Measurements from ENCODE around the gene TIMP3.
A peak's percentile ranks its signal among the peaks of the same experiment; 100 is the strongest.

The TIMP3 gene

DNA sequence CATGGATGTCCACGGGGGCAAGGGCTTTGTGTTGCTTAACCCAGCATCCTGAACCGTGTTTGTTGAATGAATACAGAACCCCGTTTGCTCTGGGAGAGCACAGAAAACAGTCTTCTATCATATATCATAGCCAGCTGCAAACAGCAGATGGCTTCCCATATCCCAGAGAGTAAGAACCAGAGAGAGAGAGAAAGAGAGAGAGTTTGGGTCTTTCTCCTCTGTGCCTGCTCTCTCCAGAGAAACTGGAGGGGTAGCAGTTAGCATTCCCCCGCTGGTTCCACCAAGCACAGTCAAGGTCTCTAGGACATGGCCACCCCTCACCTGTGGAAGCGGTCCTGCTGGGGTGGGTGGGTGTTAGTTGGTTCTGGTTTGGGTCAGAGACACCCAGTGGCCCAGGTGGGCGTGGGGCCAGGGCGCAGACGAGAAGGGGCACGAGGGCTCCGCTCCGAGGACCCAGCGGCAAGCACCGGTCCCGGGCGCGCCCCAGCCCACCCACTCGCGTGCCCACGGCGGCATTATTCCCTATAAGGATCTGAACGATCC, 440 bp upstream of the TIMP3 start:
- no peaks in the 10 kb centered on the region for H3K27me3 ChIP-seq (ENCODE audit: low read depth, low read length)
- H3K4me1 ChIP-seq (ENCODE audit: control insufficient read depth in 1 of 2, insufficient read depth in 2 of 2, low read length in 2 of 2), result peaks cover 0 to 23% of the 10 kb centered on the region in 2 donors
- H3K4me3 ChIP-seq (ENCODE audit: low read depth in 1 of 2, low read length in 2 of 2), result peak overlapping the region; percentile 37 to 93
- peak overlapping the region; percentile 91 for H3K27ac ChIP-seq (ENCODE audit: low read length)
- H3K36me3 ChIP-seq (ENCODE audit: control insufficient read depth in 1 of 2, insufficient read depth in 2 of 2, low read length in 2 of 2), result no peaks in the 10 kb centered on the region
- H3K9me3 ChIP-seq (ENCODE audit: control insufficient read depth in 1 of 2, low read length in 2 of 2), result no peaks in the 10 kb centered on the region

GRCh38 chr22:32802237-32802765, 796 bp downstream of the TIMP3 start:
- peak overlapping the region; percentile 70 to 93 for H3K4me3 ChIP-seq (ENCODE audit: low read depth in 1 of 2, low read length in 2 of 2)

DNA sequence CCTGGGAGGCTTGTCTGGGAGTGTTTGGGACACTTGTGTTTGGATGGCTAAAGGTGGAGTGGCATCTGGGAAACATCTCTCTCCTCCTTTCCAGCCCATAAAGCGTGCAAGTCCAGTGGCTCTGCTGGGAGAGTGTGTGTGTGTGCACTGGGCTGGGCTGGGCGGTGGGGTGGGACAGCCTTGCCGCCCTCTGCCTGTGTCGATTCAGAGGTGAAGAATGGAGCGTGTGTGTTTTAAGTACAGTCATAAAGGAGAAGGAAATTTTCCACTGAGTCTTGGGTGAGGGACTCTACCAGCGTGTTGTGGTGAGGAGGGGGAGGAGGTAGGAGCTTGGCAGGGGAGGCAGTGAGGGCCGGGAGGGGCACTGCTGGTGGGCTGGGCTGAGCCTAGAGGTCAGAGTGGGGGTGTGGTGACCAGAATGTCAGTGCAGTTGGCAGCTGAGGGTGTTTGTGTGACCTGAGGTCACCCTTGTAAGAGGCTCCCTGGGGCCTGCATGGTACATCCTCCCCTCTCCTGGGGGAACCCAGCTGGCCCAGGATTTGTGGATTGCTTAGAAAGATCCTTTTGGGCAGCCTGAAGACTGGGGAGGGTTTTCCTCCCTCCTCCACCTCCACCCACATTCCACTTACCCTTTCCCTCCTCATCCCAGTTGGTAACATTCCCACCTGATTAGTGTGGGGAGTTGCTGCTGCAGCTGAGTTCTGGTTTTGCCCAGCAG, 1.7 kb downstream of the TIMP3 start:
- peaks cover 0 to 3% of the 10 kb centered on the region in 2 donors for H3K36me3 ChIP-seq (ENCODE audit: control insufficient read depth in 1 of 2, insufficient read depth in 2 of 2, low read length in 2 of 2)
- H3K27me3 ChIP-seq (ENCODE audit: low read depth, low read length), result no peaks in the 10 kb centered on the region
- peaks cover 3 to 37% of the 10 kb centered on the region in 2 donors for H3K4me1 ChIP-seq (ENCODE audit: control insufficient read depth in 1 of 2, insufficient read depth in 2 of 2, low read length in 2 of 2)
- peak overlapping the region; percentile 41 for H3K27ac ChIP-seq (ENCODE audit: low read length)
- no peaks in the 10 kb centered on the region for H3K9me3 ChIP-seq (ENCODE audit: control insufficient read depth in 1 of 2, low read length in 2 of 2)
- peak overlapping the region; percentile 70 to 93 for H3K4me3 ChIP-seq (ENCODE audit: low read depth in 1 of 2, low read length in 2 of 2)

More at GRCh38 chr22:32802237-32802765, 796 bp downstream of the TIMP3 start:
- peaks cover 3 to 32% of the 10 kb centered on the region in 2 donors for H3K4me1 ChIP-seq (ENCODE audit: control insufficient read depth in 1 of 2, insufficient read depth in 2 of 2, low read length in 2 of 2)
- H3K27ac ChIP-seq (ENCODE audit: low read length), result peak overlapping the region; percentile 41
- no peaks in the 10 kb centered on the region for H3K36me3 ChIP-seq (ENCODE audit: control insufficient read depth in 1 of 2, insufficient read depth in 2 of 2, low read length in 2 of 2)
- no peaks in the 10 kb centered on the region for H3K9me3 ChIP-seq (ENCODE audit: control insufficient read depth in 1 of 2, low read length in 2 of 2)
- H3K27me3 ChIP-seq (ENCODE audit: low read depth, low read length), result no peaks in the 10 kb centered on the region

DNA sequence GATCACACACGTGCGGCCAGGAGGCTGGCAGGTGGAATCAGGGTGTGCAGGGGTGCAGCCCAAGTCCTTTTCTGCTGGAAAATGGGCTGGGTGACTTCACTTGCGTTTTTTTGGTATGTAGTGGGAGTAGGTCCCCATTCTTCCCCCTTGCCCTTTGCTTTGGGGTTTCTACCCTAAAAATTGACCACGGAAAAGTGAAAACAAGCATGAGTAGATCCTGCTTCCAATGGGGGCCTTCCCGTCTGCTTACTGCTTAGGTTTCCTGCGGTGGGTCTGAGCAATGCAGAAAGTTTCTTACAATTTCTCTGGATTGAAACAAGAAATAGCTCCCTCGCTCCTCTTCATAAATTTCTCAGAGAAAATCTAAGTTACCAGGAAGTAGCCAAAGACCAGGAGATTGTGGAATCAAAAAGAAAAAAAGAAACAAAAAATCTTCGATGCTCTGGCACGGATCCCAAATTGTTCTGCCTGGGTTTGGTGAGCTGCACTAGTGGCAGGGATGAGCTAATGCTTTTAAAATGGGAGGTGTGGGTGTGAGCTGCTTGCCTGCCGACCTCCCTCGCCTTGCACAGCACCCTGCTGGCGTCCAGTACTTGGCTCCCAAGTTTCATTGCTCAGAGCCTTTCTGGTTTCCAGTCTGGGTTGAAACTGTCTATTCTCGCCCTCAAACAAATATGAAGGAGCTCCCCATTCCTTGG, 2.4 kb downstream of the TIMP3 start:
- Histone ChIP-seq H3K4me1 (ENCODE audit: control insufficient read depth in 1 of 2, insufficient read depth in 2 of 2, low read length in 2 of 2) (peaks cover 3 to 45% of the 10 kb centered on the region in 2 donors), H3K4me3 (ENCODE audit: low read depth in 1 of 2, low read length in 2 of 2) (peak overlapping the region; percentile 70 to 93), H3K27ac (ENCODE audit: low read length) (peak overlapping the region; percentile 41), H3K27me3 (ENCODE audit: low read depth, low read length) (no peaks in the 10 kb centered on the region), H3K9me3 (ENCODE audit: control insufficient read depth in 1 of 2, low read length in 2 of 2) (no peaks in the 10 kb centered on the region), H3K36me3 (ENCODE audit: control insufficient read depth in 1 of 2, insufficient read depth in 2 of 2, low read length in 2 of 2) (peaks cover 0 to 5% of the 10 kb centered on the region in 2 donors)

GRCh38 chr22:32804531-32805360, 3.2 kb downstream of the TIMP3 start:
- peaks cover 3 to 52% of the 10 kb centered on the region in 2 donors for H3K4me1 ChIP-seq (ENCODE audit: control insufficient read depth in 1 of 2, insufficient read depth in 2 of 2, low read length in 2 of 2)
- peaks cover 0 to 5% of the 10 kb centered on the region in 2 donors for H3K36me3 ChIP-seq (ENCODE audit: control insufficient read depth in 1 of 2, insufficient read depth in 2 of 2, low read length in 2 of 2)
- no peaks in the 10 kb centered on the region for H3K9me3 ChIP-seq (ENCODE audit: control insufficient read depth in 1 of 2, low read length in 2 of 2)

GRCh38 chr22:32805361-32805881, 3.9 kb downstream of the TIMP3 start:
- H3K4me1 ChIP-seq (ENCODE audit: control insufficient read depth in 1 of 2, insufficient read depth in 2 of 2, low read length in 2 of 2), result peaks cover 3 to 58% of the 10 kb centered on the region in 2 donors
- H3K27ac ChIP-seq (ENCODE audit: low read length), result no peak overlapping the region

More at GRCh38 chr22:32804531-32805360, 3.2 kb downstream of the TIMP3 start:
- Histone ChIP-seq H3K4me3 (ENCODE audit: low read depth in 1 of 2, low read length in 2 of 2) (peak overlapping the region; percentile 70 to 93), H3K27ac (ENCODE audit: low read length) (peak overlapping the region; percentile 41), H3K27me3 (ENCODE audit: low read depth, low read length) (no peaks in the 10 kb centered on the region)

GRCh38 chr22:32806296-32806695, 4.8 kb downstream of the TIMP3 start:
- H3K4me3 ChIP-seq (ENCODE audit: low read depth in 1 of 2, low read length in 2 of 2), result no peak overlapping the region
- peaks cover 3 to 52% of the 10 kb centered on the region in 2 donors for H3K4me1 ChIP-seq (ENCODE audit: control insufficient read depth in 1 of 2, insufficient read depth in 2 of 2, low read length in 2 of 2)
- H3K9me3 ChIP-seq (ENCODE audit: control insufficient read depth in 1 of 2, low read length in 2 of 2), result no peaks in the 10 kb centered on the region
- no peaks in the 10 kb centered on the region for H3K27me3 ChIP-seq (ENCODE audit: low read depth, low read length)
- H3K27ac ChIP-seq (ENCODE audit: low read length), result no peak overlapping the region
- peaks cover 0 to 5% of the 10 kb centered on the region in 2 donors for H3K36me3 ChIP-seq (ENCODE audit: control insufficient read depth in 1 of 2, insufficient read depth in 2 of 2, low read length in 2 of 2)

More at GRCh38 chr22:32805361-32805881, 3.9 kb downstream of the TIMP3 start:
- H3K27me3 ChIP-seq (ENCODE audit: low read depth, low read length), result no peaks in the 10 kb centered on the region
- peaks cover 0 to 5% of the 10 kb centered on the region in 2 donors for H3K36me3 ChIP-seq (ENCODE audit: control insufficient read depth in 1 of 2, insufficient read depth in 2 of 2, low read length in 2 of 2)
- no peaks in the 10 kb centered on the region for H3K9me3 ChIP-seq (ENCODE audit: control insufficient read depth in 1 of 2, low read length in 2 of 2)
- H3K4me3 ChIP-seq (ENCODE audit: low read depth in 1 of 2, low read length in 2 of 2), result peak overlapping the region in 1 of 2 donors; percentile 93

GRCh38 chr22:32808038-32808445, 6.5 kb downstream of the TIMP3 start:
- Histone ChIP-seq H3K27ac (ENCODE audit: low read length) (no peak overlapping the region), H3K9me3 (ENCODE audit: control insufficient read depth in 1 of 2, low read length in 2 of 2) (no peaks in the 10 kb centered on the region), H3K36me3 (ENCODE audit: control insufficient read depth in 1 of 2, insufficient read depth in 2 of 2, low read length in 2 of 2) (peaks cover 0 to 5% of the 10 kb centered on the region in 2 donors), H3K4me3 (ENCODE audit: low read depth in 1 of 2, low read length in 2 of 2) (no peak overlapping the region), H3K27me3 (ENCODE audit: low read depth, low read length) (no peaks in the 10 kb centered on the region), H3K4me1 (ENCODE audit: control insufficient read depth in 1 of 2, insufficient read depth in 2 of 2, low read length in 2 of 2) (peaks cover 3 to 65% of the 10 kb centered on the region in 2 donors)

DNA sequence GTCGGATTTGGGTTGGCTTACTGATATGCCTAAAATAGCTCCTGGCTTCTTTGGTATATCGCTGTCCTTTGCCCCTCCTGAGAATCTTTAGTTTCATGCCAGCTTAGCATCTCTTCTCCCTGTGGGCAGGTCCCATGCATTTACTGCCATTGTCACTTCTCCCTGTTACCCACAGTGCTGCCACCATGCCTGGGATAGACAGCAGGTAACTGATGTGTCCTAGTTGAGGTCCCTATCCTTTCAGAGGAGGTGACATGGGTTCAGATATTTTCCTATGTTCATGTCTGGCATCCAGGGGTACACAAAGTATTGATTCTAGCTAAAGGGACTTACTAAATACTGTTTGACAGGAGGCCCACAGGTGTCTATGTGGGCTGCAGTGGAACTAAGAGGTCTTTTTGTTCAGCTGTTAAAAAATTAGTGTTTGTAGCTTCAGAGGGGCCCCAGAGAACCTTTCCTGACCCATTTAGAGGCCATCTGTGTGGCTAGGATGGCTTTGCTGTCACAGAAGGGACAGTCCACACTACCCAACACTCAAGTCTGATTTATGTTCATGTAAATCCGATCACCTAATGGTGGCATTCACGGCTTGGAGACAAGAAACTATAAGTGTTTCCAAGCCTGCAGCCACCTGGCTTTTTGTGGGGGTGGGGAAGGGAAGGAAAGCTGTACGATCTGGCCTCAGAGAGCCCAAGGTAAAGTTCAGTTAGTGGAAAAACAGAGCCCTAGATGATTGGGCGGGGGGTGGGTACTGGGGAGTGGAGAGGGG, 8.5 kb downstream of the TIMP3 start:
- Histone ChIP-seq H3K27ac (ENCODE audit: low read length) (no peak overlapping the region), H3K4me1 (ENCODE audit: control insufficient read depth in 1 of 2, insufficient read depth in 2 of 2, low read length in 2 of 2) (peaks cover 3 to 67% of the 10 kb centered on the region in 2 donors), H3K9me3 (ENCODE audit: control insufficient read depth in 1 of 2, low read length in 2 of 2) (no peaks in the 10 kb centered on the region), H3K27me3 (ENCODE audit: low read depth, low read length) (no peaks in the 10 kb centered on the region), H3K36me3 (ENCODE audit: control insufficient read depth in 1 of 2, insufficient read depth in 2 of 2, low read length in 2 of 2) (peaks cover 0 to 5% of the 10 kb centered on the region in 2 donors), H3K4me3 (ENCODE audit: low read depth in 1 of 2, low read length in 2 of 2) (no peak overlapping the region)

GRCh38 chr22:32810555-32811133, 9.1 kb downstream of the TIMP3 start:
- Histone ChIP-seq H3K4me3 (ENCODE audit: low read depth in 1 of 2, low read length in 2 of 2) (no peak overlapping the region), H3K36me3 (ENCODE audit: control insufficient read depth in 1 of 2, insufficient read depth in 2 of 2, low read length in 2 of 2) (peaks cover 0 to 5% of the 10 kb centered on the region in 2 donors), H3K9me3 (ENCODE audit: control insufficient read depth in 1 of 2, low read length in 2 of 2) (no peaks in the 10 kb centered on the region)

More at GRCh38 chr22:32810555-32811133, 9.1 kb downstream of the TIMP3 start:
- no peaks in the 10 kb centered on the region for H3K27me3 ChIP-seq (ENCODE audit: low read depth, low read length)
- H3K27ac ChIP-seq (ENCODE audit: low read length), result no peak overlapping the region
- peaks cover 3 to 65% of the 10 kb centered on the region in 2 donors for H3K4me1 ChIP-seq (ENCODE audit: control insufficient read depth in 1 of 2, insufficient read depth in 2 of 2, low read length in 2 of 2)

Measured in muscle layer of duodenum (tissue), 2 donors.